ENCODE data around the gene OPHN1.

The OPHN1 gene

GRCh38 chrX:68431836-68432235 lies 1.5 kb downstream of the OPHN1 start:
- TF ChIP-seq CTCF (IDR thresholded peaks at IDR 0.05; ENCODE audit: low read length) (no peak), EZH2phosphoT487 (IDR thresholded peaks at IDR 0.05; ENCODE audit: low read length) (no peak), EZH2 (optimal IDR thresholded peaks at IDR 0.05; ENCODE audit: low read depth, low read length) (no peak)
- no peak overlapping the region for H3K9ac ChIP-seq (ENCODE audit: low read length)
- H3K79me2 ChIP-seq (ENCODE audit: low read length) = no peaks in the 10 kb centered on the region
- no peak overlapping the region for H3K4me3 ChIP-seq (ENCODE audit: low read length)
- H3K27me3 ChIP-seq (replicated peaks; ENCODE audit: insufficient read depth, low read length) = no peaks in the 10 kb centered on the region
- no peak overlapping the region for H2AFZ ChIP-seq (ENCODE audit: low read length)
- no peaks in the 10 kb centered on the region for H3K9me2 ChIP-seq (replicated peaks; ENCODE audit: insufficient read depth, low read length)
- H3K4me2 ChIP-seq (ENCODE audit: low read depth, low read length) = no peak overlapping the region
- no peaks in the 10 kb centered on the region for H3F3A ChIP-seq (ENCODE audit: insufficient read depth, low read length)
- DNase-seq = no peak
- no peaks in the 10 kb centered on the region for H3K36me3 ChIP-seq (replicated peaks; ENCODE audit: insufficient read depth, low read length)
- H4K20me1 ChIP-seq (ENCODE audit: insufficient read depth, low read length) = no peaks in the 10 kb centered on the region
- H3K9me3 ChIP-seq (replicated peaks; ENCODE audit: insufficient read depth, low read length) = no peaks in the 10 kb centered on the region
- no peaks in the 10 kb centered on the region for H3K4me1 ChIP-seq (ENCODE audit: low read length)
- H3K27ac ChIP-seq (ENCODE audit: low read length) = no peak overlapping the region

GRCh38 chrX:68429216-68429615 lies 4.1 kb downstream of the OPHN1 start:
- no peaks in the 10 kb centered on the region for H3K9me2 ChIP-seq (replicated peaks; ENCODE audit: insufficient read depth, low read length)
- H4K20me1 ChIP-seq (ENCODE audit: insufficient read depth, low read length) = no peaks in the 10 kb centered on the region
- H3K9ac ChIP-seq (ENCODE audit: low read length) = no peak overlapping the region
- TF ChIP-seq CTCF (IDR thresholded peaks at IDR 0.05; ENCODE audit: low read length) = no peak
- TF ChIP-seq EZH2phosphoT487 (IDR thresholded peaks at IDR 0.05; ENCODE audit: low read length) = no peak
- TF ChIP-seq EZH2 (optimal IDR thresholded peaks at IDR 0.05; ENCODE audit: low read depth, low read length) = no peak
- no peaks in the 10 kb centered on the region for H3K9me3 ChIP-seq (replicated peaks; ENCODE audit: insufficient read depth, low read length)
- no peaks in the 10 kb centered on the region for H3K4me1 ChIP-seq (ENCODE audit: low read length)
- no peak overlapping the region for H3K27ac ChIP-seq (ENCODE audit: low read length)
- no peak overlapping the region for H3K4me3 ChIP-seq (ENCODE audit: low read length)
- DNase-seq = no peak
- no peak overlapping the region for H3K4me2 ChIP-seq (ENCODE audit: low read depth, low read length)
- no peaks in the 10 kb centered on the region for H3K27me3 ChIP-seq (replicated peaks; ENCODE audit: insufficient read depth, low read length)
- H3K79me2 ChIP-seq (ENCODE audit: low read length) = no peaks in the 10 kb centered on the region
- H3K36me3 ChIP-seq (replicated peaks; ENCODE audit: insufficient read depth, low read length) = no peaks in the 10 kb centered on the region
- no peak overlapping the region for H2AFZ ChIP-seq (ENCODE audit: low read length)
- H3F3A ChIP-seq (ENCODE audit: insufficient read depth, low read length) = no peaks in the 10 kb centered on the region

GRCh38 chrX:68428431-68428830 lies 4.9 kb downstream of the OPHN1 start:
- Histone ChIP-seq H3K9me3 (replicated peaks; ENCODE audit: insufficient read depth, low read length) (no peaks in the 10 kb centered on the region), H3K9ac (ENCODE audit: low read length) (no peak overlapping the region), H3K27ac (ENCODE audit: low read length) (no peak overlapping the region), H3K9me2 (replicated peaks; ENCODE audit: insufficient read depth, low read length) (no peaks in the 10 kb centered on the region), H3K36me3 (replicated peaks; ENCODE audit: insufficient read depth, low read length) (no peaks in the 10 kb centered on the region), H3K4me1 (ENCODE audit: low read length) (no peaks in the 10 kb centered on the region), H3K27me3 (replicated peaks; ENCODE audit: insufficient read depth, low read length) (no peaks in the 10 kb centered on the region), H3K79me2 (ENCODE audit: low read length) (no peaks in the 10 kb centered on the region), H2AFZ (ENCODE audit: low read length) (no peak overlapping the region), H4K20me1 (ENCODE audit: insufficient read depth, low read length) (no peaks in the 10 kb centered on the region), H3K4me3 (ENCODE audit: low read length) (no peak overlapping the region), H3K4me2 (ENCODE audit: low read depth, low read length) (no peak overlapping the region), H3F3A (ENCODE audit: insufficient read depth, low read length) (no peaks in the 10 kb centered on the region)
- DNase-seq = no peak
- TF ChIP-seq EZH2 (optimal IDR thresholded peaks at IDR 0.05; ENCODE audit: low read depth, low read length) = no peak
- no peak for TF ChIP-seq EZH2phosphoT487 (IDR thresholded peaks at IDR 0.05; ENCODE audit: low read length)
- no peak for TF ChIP-seq CTCF (IDR thresholded peaks at IDR 0.05; ENCODE audit: low read length)

All from MM.1S (cell line).